ENCODE measurements around the gene UPK2.

GRCh38 chr11:118915941-118916841 lies 39.9 kb upstream of the UPK2 start:
- no peak for TF ChIP-seq EZH2phosphoT487 (IDR thresholded peaks at IDR 0.05; ENCODE audit: insufficient read depth, low read depth)
- no peak for TF ChIP-seq EZH2 (IDR thresholded peaks at IDR 0.05; ENCODE audit: insufficient read depth, poor library complexity, severe bottlenecking)
